Tibial nerve (tissue), 4 donors: ENCODE data around the gene DLG1. TPM values are rescaled to one million over a fixed set of nuclear protein-coding genes. Genes with fewer than 3 reads are reported as not detected.

Source experiments
- DNase-seq, 2 donors: peaks; one replicate each; pipeline ENCODE4 v3.0.0-alpha.2; 2019; ENCODE audit warnings: low spot score in 2 of 2
- H3K27ac ChIP-seq, 4 donors: fragments of 200-600 bp; sonication (generic) in 3 of 4; one replicate each; pipeline ENCODE4 v1.5.1; 2017 to 2019; ENCODE audit warnings: mild to moderate bottlenecking in 1 of 4
- H3K27me3 ChIP-seq, 2 donors: fragments of 200-600 bp; sonication (generic) in 1 of 2; one replicate each; pipeline versions ENCODE4 v1.5.1 to v1.6.0; 2017 to 2019
- H3K36me3 ChIP-seq, 3 donors: fragments of 200-600 bp; sonication (generic); one replicate each; pipeline ENCODE4 v1.5.1; 2018 to 2019
- H3K4me1 ChIP-seq, 4 donors: fragments of 200-600 bp; sonication (generic) in 3 of 4; one replicate each; pipeline ENCODE4 v1.5.1; 2017 to 2019
- H3K4me3 ChIP-seq, 4 donors: fragments of 200-600 bp; sonication (generic) in 3 of 4; one replicate each; pipeline ENCODE4 v1.5.1; 2017 to 2019; ENCODE audit warnings: mild to moderate bottlenecking in 1 of 4, moderate library complexity in 1 of 4
- H3K9me3 ChIP-seq, 4 donors: fragments of 200-600 bp; sonication (generic) in 3 of 4; one replicate each; pipeline ENCODE4 v1.5.1; 2017 to 2019
- CTCF ChIP-seq, 5 experiments: fragments of 200-600 bp in 3 of 5; fragments of 450-650 bp in 2 of 5; sonication (generic) in 3 of 5; IDR thresholded peaks; one replicate each; pipeline ENCODE4 v1.5.1; 2016 to 2019; ENCODE audit warnings: antibody characterized with exemption in 5 of 5, mild to moderate bottlenecking in 3 of 5, moderate library complexity in 2 of 5
- EP300 ChIP-seq, 2 donors: sonication (generic); formaldehyde crosslinking; IDR thresholded peaks; one replicate each; pipeline ENCODE4 v1.6.1; 2017; ENCODE audit warnings: antibody characterized with exemption in 2 of 2, mild to moderate bottlenecking in 1 of 2
- POLR2A ChIP-seq, 2 donors: fragments of 450-650 bp; IDR thresholded peaks; one replicate each; pipeline ENCODE4 v1.6.1; 2017; ENCODE audit warnings: antibody characterized with exemption in 2 of 2, mild to moderate bottlenecking in 2 of 2, moderate library complexity in 2 of 2
- WGBS, 2 donors: methylation state at CpG; one replicate each; pipeline ENCODE4 v1.1.5; 2018; 5-methylcytosine and 5-hydroxymethylcytosine counted together
- total RNA-seq, 4 donors: library from RNA; depleted of rRNA; stranded (reverse); fragments of >200 nt; gene quantifications; one replicate each; pipeline ENCODE4 v1.1.0, GENCODE V29; 2016

DLG1 gene
- total RNA-seq, 4 donors from 2014 or later: 49.2 to 94.0 (median 71.1) TPM

GRCh38 chr3:197168063-197168462, 130.3 kb downstream of the DLG1 start:
- Histone ChIP-seq H3K4me1 (peaks cover 0 to 12% (median 0%) of the 10 kb centered on the region in 4 donors), H3K36me3 (no peaks in the 10 kb centered on the region), H3K27me3 (no peaks in the 10 kb centered on the region), H3K27ac (no peak overlapping the region), H3K4me3 (no peak overlapping the region), H3K9me3 (no peaks in the 10 kb centered on the region)
- DNase-seq: no peak
- WGBS, 2 donors: 63 to 67% methylated on average over 4 of the region's 4 CpGs
- no peak for TF ChIP-seq EP300 (IDR thresholded peaks at IDR 0.05)
- TF ChIP-seq CTCF (IDR thresholded peaks at IDR 0.05): no peak
- TF ChIP-seq POLR2A (IDR thresholded peaks at IDR 0.05): no peak

GRCh38 chr3:197167549-197167948, 130.9 kb downstream of the DLG1 start:
- DNase-seq: no peak
- no peak for TF ChIP-seq POLR2A (IDR thresholded peaks at IDR 0.05)
- no peak for TF ChIP-seq EP300 (IDR thresholded peaks at IDR 0.05)
- no peak for TF ChIP-seq CTCF (IDR thresholded peaks at IDR 0.05)
- no peaks in the 10 kb centered on the region for H3K27me3 ChIP-seq
- no peaks in the 10 kb centered on the region for H3K36me3 ChIP-seq
- H3K27ac ChIP-seq: no peak overlapping the region
- H3K4me1 ChIP-seq: peaks cover 0 to 12% (median 0%) of the 10 kb centered on the region in 4 donors
- no peaks in the 10 kb centered on the region for H3K9me3 ChIP-seq
- no peak overlapping the region for H3K4me3 ChIP-seq
- 87 to 92% methylated on average over 2 of the region's 2 CpGs for WGBS, 2 donors

- Histone ChIP-seq H3K4me1 (peaks cover 0 to 26% (median 0%) of the 10 kb centered on the region in 4 donors), H3K4me3 (no peak overlapping the region), H3K9me3 (no peaks in the 10 kb centered on the region), H3K27me3 (no peaks in the 10 kb centered on the region), H3K36me3 (no peaks in the 10 kb centered on the region), H3K27ac (no peak overlapping the region)
- TF ChIP-seq POLR2A (IDR thresholded peaks at IDR 0.05): no peak
- no peak for TF ChIP-seq CTCF (IDR thresholded peaks at IDR 0.05)
- TF ChIP-seq EP300 (IDR thresholded peaks at IDR 0.05): no peak
- DNase-seq: no peak
- 98% methylated on average over 6 of the region's 6 CpGs for WGBS, 2 donors
Observed at GRCh38 chr3:197165890-197166289, 132.5 kb downstream of the DLG1 start.

- Histone ChIP-seq H3K4me3 (no peak overlapping the region), H3K27me3 (no peaks in the 10 kb centered on the region), H3K27ac (no peak overlapping the region), H3K36me3 (peaks cover 0 to 36% (median 0%) of the 10 kb centered on the region in 3 donors), H3K4me1 (peaks cover 0 to 17% (median 0%) of the 10 kb centered on the region in 4 donors), H3K9me3 (peaks cover 0 to 31% (median 4%) of the 10 kb centered on the region in 4 donors)
- WGBS, 2 donors: 97 to 100% methylated on average over 1 of the region's 1 CpG
- no peak for TF ChIP-seq POLR2A (IDR thresholded peaks at IDR 0.05)
- no peak for TF ChIP-seq CTCF (IDR thresholded peaks at IDR 0.05)
- TF ChIP-seq EP300 (IDR thresholded peaks at IDR 0.05): no peak
- DNase-seq: no peak
Observed at GRCh38 chr3:197155046-197155445, 143.4 kb downstream of the DLG1 start.

- 67 to 83% methylated on average over 1 of the region's 1 CpG for WGBS, 2 donors
- TF ChIP-seq POLR2A (IDR thresholded peaks at IDR 0.05) (no peak), CTCF (IDR thresholded peaks at IDR 0.05) (no peak), EP300 (IDR thresholded peaks at IDR 0.05) (no peak)
Observed at GRCh38 chr3:197151580-197151979, 146.8 kb downstream of the DLG1 start.

More at GRCh38 chr3:197151580-197151979, 146.8 kb downstream of the DLG1 start:
- Histone ChIP-seq H3K9me3 (peaks cover 0 to 17% (median 1%) of the 10 kb centered on the region in 4 donors), H3K36me3 (peaks cover 0 to 20% (median 0%) of the 10 kb centered on the region in 3 donors), H3K27me3 (no peaks in the 10 kb centered on the region), H3K4me1 (peaks cover 0 to 23% (median 0%) of the 10 kb centered on the region in 4 donors), H3K4me3 (no peak overlapping the region), H3K27ac (no peak overlapping the region)
- peak in 1 of 2 donors; percentile 54 for DNase-seq
